Left kidney (tissue), 2 donors: ENCODE measurements around the gene CNN2. TPM values are rescaled to one million over a fixed set of nuclear protein-coding genes. Genes with fewer than 3 reads are reported as not detected.

Experiments
- DNase-seq: peaks from one replicate; pipeline ENCODE4 v3.0.0-alpha.2; 2013
- polyA plus RNA-seq: library from polyadenylated mRNA; unstranded; fragments of 120-200 nt; gene quantifications from one replicate; pipeline ENCODE4 v1.2.1, GENCODE V29; 2013; ENCODE audit not compliant: insufficient read length

CNN2 gene
- polyA plus RNA-seq, 1 donor: 164 TPM

GRCh38 chr19:1065606-1066109, 39.2 kb downstream of the CNN2 start:
- no peak for DNase-seq

- DNase-seq: no peak
Observed at GRCh38 chr19:1066251-1066747, 39.9 kb downstream of the CNN2 start.

GRCh38 chr19:1066748-1067340, 40.4 kb downstream of the CNN2 start, which contains the start of gene ARHGAP45:
Gene ARHGAP45, plus strand, starts transcription at chr19:1067167. Its CDS starts 239 bp downstream, at chr19:1067406.
- DNase-seq: no peak

DNA sequence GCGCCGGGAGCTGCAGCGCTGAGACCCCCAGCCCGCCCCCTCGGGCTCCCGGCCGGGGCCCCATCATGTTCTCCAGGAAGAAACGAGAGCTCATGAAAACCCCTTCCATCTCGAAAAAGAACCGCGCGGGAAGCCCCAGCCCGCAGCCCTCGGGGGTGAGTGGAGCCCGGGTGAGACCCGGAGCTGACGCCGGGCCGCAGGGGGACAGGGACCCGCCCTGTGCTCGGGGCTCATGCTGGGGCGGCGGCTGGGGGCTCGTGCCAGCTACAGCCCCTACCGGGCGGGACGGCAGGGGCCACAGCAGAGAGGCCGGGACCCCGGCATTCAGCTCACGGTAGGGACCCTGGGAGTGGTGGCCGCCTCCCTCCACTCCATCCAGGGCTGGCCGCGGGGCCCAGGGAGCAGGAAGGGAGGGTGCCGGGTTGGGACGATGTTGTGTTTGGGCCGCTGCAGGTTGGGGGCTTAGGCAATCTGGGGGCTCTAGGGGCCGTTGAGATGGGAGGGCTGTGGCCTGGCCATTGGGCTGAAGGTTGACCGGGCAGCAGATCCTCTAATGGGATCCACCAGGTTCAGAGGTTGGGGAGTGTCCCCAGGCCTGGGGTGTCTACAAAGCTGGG, 41.0 kb downstream of the CNN2 start:
- DNase-seq: no peak

DNA sequence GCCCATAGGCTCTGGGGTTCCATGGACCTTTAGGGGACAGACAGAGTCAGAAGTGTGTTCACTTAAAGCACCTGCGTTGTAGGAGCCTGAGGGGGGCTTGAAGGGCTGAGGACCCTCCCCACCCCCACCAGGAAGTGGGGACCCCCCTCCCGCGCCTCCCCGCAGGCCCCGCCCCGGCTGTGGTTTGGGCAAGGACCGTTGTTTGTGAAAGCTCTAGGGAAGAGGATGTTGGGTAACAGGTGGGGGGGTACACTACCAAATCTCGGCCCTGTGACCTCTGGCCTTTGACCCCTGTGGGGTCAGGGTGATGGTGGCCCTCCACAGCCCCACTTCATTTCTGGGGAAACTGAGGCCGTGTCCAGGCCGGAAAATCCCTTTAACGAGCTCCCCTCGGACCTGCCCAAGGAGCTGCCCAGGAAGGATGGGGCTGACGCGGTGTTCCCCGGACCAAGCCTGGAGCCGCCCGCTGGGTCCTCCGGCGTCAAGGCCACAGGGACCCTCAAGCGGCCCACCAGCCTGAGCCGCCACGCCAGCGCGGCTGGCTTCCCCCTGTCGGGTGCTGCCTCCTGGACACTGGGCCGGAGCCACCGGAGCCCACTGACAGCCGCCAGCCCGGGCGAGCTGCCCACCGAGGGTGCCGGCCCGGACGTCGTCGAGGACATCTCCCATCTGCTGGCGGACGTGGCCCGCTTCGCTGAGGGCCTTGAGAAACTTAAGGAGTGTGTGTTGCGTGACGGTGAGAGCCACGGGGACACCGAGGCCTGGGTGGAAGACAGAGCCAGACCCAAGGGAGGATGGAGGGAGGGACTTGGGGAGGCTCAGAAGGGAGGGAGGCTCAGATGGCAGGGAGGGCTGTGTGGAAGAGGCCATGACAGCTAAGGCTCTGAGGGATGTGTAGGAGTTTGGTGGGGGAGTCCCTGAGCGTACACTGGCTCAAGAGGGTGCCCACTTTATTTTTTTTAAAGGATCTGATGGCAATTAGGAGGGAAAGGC, 41.9 kb downstream of the CNN2 start:
- DNase-seq: no peak

DNA sequence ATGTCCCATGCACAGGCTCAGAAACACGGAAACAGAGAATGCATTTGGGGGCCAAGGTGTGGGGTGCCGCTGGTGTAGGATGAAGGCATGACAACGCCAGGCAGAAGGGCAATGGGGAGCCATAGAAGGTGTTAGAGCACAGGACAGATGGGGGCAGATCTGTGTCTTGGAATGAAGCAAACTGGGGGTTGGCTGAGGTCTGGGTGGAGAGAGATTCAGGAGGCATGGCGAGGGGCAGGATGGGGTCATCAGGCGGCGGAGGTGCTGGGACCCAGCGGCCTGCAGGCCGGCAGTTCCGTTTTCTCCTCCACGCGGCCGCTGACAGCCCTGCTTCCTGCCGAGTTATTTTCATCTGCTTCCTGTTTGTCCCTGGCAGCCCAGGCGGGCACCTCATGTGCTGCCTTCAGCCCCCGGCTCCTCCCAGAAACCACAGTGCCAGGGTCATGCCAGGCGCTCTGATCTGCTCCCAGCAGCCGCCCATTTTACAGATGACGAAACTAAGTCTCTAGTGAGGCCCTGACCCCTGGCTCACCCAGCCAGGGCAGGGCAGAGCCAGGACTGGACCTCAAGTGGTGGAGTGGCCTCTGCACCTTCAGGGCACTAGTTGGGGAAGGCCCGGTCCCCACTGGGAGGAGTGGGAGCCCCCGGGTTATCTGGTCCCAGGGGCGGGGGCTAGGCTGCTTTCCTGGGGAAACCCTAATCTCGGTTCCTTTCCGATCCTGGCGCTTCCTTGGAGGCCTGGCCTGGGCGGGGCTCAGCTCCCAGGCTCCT, 42.8 kb downstream of the CNN2 start:
- no peak for DNase-seq

GRCh38 chr19:1070576-1070930, 44.1 kb downstream of the CNN2 start:
- DNase-seq: no peak

GRCh38 chr19:1070931-1071791, 44.8 kb downstream of the CNN2 start:
- no peak for DNase-seq

DNA sequence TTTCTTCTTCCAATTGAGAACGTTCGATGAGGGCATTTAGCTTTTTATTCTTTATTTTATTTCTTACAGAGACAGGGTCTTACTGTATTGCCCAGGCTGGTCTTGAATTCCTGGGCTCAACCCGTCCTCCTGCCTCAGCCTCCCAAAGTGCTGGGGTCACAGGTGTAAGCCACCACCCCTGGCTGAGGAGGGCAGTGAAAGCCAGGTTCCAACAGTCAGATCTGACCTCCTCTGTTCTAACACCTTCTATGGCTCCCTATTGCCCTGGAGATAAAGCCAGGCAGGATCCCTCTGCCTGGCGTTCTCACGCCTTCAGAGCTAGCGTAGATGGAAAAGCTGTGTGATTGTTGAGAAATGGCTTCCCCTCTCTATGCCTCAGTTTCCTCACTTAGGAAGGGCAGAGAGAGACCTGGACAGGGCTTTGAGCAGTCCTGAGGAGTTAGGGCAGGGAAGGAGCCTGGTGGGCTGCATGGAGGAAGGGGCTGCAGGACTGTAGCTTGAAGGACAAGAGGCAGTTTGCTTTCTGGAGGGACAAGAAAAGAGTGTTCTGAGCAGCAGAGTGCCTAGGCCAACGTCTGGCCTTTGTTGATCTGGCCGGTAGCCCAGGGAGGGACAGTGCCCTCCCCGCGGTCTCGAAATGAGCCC, 46.1 kb downstream of the CNN2 start:
- no peak for DNase-seq

DNA sequence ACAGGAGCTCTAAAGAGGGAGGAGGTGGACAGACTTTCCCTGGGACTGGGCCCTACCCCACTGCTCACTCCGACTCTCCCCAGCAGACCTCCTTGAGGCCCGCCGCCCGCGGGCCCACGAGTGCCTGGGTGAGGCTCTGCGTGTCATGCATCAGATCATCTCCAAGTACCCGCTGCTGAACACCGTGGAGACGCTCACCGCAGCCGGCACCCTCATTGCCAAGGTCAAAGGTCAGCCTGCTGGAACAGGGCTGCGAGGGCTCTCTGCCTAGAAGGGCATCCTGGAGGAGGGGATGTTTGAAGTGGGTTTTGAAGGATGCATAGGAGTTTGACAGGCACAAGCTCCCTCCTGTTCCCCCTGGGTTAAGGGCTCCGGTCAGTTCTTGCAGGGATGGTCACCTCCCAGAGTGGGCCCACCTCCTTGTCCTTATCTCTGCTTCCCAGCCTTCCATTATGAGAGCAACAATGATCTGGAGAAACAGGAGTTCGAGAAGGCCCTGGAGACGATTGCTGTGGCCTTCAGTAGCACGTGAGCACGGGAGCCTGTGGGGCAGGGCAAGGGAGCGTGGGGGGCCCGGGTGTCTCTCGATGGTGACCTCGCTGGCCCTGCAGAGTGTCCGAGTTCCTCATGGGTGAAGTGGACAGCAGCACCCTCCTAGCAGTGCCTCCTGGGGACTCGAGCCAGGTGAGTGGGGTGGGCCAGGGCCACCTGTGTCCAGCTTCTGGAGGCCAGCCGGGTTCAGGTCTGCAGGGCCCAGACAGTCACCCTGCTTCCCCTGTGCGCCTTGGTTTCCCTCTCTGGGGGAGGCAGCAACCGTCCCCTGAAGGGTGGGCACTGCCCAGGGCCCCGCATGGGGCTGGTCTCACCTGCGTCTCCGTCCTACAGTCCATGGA, 46.9 kb downstream of the CNN2 start:
- no peak for DNase-seq

DNA sequence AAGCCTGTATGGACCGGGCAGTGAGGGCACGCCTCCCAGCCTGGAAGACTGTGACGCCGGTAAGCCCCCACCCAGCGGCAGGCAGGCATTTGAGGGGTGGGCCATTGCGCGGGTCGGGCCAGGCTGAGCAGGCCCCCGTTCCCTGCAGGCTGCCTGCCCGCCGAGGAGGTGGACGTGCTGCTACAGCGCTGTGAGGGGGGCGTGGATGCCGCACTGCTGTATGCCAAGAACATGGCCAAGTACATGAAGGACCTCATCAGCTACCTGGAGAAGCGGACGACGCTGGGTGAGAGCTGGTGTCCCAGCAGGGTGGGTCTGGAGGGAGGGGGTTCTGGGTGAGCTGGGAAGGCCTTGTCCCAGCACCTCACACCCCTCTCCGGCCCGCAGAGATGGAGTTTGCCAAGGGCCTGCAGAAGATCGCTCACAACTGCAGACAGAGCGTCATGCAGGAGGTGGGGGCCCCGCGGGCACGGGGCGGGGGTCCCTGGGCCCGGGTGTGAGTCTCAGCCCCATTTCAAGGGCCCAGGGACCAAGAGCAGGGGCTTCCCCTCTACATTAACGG, 47.6 kb downstream of the CNN2 start:
- no peak for DNase-seq

DNA sequence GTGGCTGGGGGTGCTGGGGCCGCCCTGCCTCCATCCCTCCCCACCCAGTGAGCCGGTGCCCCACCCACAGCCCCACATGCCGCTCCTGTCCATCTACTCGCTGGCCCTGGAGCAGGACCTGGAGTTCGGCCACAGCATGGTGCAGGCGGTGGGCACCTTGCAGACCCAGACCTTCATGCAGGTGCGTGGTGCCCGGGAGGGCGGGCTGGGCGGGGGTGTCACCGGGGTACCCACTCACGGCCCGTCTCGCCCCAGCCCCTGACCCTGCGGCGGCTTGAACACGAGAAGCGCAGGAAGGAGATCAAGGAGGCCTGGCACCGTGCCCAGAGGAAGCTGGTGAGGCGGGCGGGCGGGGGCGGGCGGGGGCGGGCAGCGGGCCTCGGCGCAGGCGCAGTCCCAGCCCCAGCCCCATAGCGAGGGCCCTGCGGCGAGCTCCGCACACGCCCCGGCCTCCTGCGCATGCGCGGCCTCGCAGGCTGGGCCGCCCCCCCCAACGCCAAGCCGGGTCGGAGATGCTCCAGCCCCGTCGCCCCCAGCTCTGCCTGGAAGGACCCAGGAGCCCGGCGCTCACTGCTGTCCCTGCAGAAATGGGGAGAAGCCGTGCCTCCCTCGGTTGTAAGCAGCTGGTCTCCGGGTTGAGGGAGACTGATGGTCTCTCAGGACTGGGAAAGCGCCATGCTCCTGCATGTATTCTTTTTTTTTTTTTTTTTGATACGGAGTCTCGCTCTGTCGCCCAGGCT, 48.3 kb downstream of the CNN2 start:
- DNase-seq: no peak

DNA sequence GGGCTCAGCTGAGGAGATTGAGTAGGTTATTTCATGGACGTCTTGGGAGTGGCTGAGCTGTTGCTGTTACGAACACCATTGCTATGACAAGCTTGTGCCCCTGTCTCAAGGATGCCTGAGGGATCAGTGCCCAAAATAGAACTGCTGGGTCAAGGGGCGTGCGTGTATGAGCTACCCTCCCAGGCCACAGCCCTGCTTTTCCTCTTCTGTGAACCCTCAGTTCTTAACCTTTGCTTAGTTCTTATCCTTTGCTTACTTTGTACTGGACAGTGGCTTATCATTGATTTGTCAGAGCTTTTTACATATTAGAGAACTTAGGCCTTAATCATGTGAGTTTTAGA, 49.6 kb downstream of the CNN2 start:
- no peak for DNase-seq

DNA sequence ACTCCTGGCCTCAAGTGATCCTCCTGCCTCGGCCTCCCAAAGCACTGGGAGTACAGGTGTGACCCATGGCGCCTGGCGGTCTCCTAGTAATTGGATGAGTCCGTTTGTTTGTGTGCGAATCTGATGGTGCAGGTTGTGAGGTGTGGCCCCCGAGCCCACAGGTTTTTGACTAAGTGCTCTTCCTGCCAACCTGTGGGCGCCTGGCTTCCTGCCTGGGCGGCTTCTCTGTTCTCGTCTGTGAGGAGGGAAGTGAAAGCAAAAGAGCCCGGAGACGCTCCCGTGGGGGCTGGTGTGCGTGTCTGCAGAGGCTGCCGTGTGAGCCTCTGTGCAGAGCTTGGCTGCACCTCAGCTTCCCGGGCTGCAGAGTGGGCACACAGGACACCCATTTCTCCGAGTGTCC, 50.5 kb downstream of the CNN2 start:
- DNase-seq: no peak

GRCh38 chr19:1079566-1080111, 53.2 kb downstream of the CNN2 start:
- no peak for DNase-seq

DNA sequence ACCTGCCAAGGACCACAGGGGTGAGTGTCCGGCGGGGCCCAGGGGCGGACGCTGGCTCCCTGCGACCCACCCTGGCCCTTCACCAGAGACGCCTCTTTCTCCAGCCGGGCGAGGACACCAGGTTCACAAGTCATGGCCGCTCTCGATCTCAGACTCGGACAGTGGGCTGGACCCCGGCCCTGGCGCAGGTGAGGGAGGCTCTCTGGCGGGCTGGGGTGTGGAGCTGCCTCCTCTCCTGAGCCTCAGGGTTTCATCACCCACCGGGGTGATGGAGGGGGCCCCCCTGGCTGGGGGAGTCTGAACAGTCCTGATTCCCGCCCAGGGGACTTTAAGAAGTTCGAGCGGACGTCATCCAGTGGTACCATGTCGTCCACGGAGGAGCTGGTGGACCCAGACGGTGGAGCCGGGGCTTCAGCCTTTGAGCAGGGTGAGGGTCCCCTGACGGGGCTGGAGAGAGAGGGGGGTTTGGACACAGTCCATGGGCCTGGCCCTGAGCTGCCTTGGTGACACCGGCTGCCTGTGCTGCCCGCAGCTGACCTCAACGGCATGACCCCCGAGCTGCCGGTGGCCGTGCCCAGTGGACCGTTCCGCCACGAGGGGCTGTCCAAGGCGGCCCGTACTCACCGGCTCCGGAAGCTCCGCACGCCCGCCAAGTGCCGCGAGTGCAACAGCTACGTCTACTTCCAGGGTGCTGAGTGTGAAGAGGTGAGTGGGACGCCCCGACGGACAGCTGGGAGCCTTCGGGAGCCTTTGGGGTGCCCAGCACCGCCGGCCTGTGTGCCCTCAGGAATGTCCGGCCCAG, 54.2 kb downstream of the CNN2 start:
- DNase-seq: no peak
